Measurements from ENCODE around the gene NPY2R. TPM values are rescaled to one million over a fixed set of nuclear protein-coding genes. Genes with fewer than 3 reads are reported as not detected.

The NPY2R gene
- total RNA-seq, 2 donors from 2014 or later: 0.12 TPM; not detected in 1

- Histone ChIP-seq H3K36me3 (no peaks in the 10 kb centered on the region), H3K9me3 (no peaks in the 10 kb centered on the region), H3K27me3 (peaks cover 0 to 15% of the 10 kb centered on the region in 2 donors), H3K27ac (no peak overlapping the region), H3K4me1 (peaks cover 0 to 9% of the 10 kb centered on the region in 2 donors), H3K4me3 (peak overlapping the region in 1 of 2 donors; percentile 17)
- no peak for TF ChIP-seq CTCF (IDR thresholded peaks at IDR 0.05)
- DNase-seq (ENCODE audit: low spot score): no peak
These were observed 740 bp upstream of the NPY2R start for GRCh38 chr4:155207534-155208257.

DNA sequence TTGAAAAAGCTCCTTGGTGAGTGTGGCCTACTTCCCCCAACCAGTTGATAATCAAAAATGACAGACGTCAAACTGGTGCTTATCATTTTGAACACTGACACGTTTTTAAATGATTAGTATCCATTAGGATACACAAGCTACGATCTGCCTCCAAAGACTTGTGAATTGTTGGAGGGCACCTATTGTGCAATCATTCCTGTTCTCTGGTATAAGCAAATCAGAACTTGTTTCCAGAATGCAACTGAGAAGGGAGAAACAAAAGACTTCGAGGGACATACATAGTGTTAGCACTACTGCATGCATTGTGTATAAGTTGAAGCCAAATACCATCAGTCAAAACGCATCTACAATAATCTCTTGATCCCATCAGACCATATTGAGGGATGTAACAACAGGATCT lies 11.6 kb downstream of the NPY2R start:
- Histone ChIP-seq H3K4me3 (no peak overlapping the region), H3K36me3 (no peaks in the 10 kb centered on the region), H3K27ac (no peak overlapping the region), H3K9me3 (no peaks in the 10 kb centered on the region), H3K27me3 (no peaks in the 10 kb centered on the region), H3K4me1 (no peaks in the 10 kb centered on the region)
- no peak for TF ChIP-seq CTCF (IDR thresholded peaks at IDR 0.05)
- no peak for DNase-seq (ENCODE audit: low spot score)

DNA sequence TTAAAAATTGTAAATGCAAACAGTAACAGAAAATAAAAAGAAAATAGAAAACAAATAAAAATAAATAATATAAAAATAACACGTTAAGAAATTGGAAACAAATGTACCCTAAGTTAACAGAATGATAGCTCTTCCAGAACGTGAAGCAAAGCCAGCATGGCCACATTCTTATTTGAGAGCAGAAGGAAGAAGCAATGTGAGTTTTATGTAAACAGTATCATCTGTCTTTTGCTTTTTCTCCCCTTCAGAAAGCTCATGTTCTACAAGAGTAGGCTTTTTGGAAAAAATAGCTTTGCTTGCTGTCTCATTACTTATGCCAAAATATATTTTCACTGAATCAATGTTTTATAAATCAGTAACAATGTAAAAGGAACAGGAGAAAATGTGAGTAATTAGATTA lies 18.7 kb downstream of the NPY2R start:
- Histone ChIP-seq H3K36me3 (no peaks in the 10 kb centered on the region), H3K4me3 (no peak overlapping the region), H3K9me3 (no peaks in the 10 kb centered on the region), H3K27me3 (no peaks in the 10 kb centered on the region), H3K4me1 (no peaks in the 10 kb centered on the region), H3K27ac (no peak overlapping the region)
- TF ChIP-seq CTCF (IDR thresholded peaks at IDR 0.05): no peak
- no peak for DNase-seq (ENCODE audit: low spot score)

GRCh38 chr4:155228713-155229112 lies 20.3 kb downstream of the NPY2R start:
- H3K4me1 ChIP-seq: no peaks in the 10 kb centered on the region
- no peak for TF ChIP-seq CTCF (IDR thresholded peaks at IDR 0.05)
- H3K9me3 ChIP-seq: no peaks in the 10 kb centered on the region
- H3K27me3 ChIP-seq: no peaks in the 10 kb centered on the region
- no peak overlapping the region for H3K27ac ChIP-seq
- no peak overlapping the region for H3K4me3 ChIP-seq
- DNase-seq (ENCODE audit: low spot score): no peak
- no peaks in the 10 kb centered on the region for H3K36me3 ChIP-seq

GRCh38 chr4:155232432-155232831 lies 24.0 kb downstream of the NPY2R start:
- TF ChIP-seq CTCF (IDR thresholded peaks at IDR 0.05): no peak
- Histone ChIP-seq H3K4me1 (no peaks in the 10 kb centered on the region), H3K36me3 (no peaks in the 10 kb centered on the region), H3K4me3 (no peak overlapping the region), H3K27ac (no peak overlapping the region), H3K27me3 (no peaks in the 10 kb centered on the region), H3K9me3 (no peaks in the 10 kb centered on the region)
- DNase-seq (ENCODE audit: low spot score): no peak

- H3K9me3 ChIP-seq: no peaks in the 10 kb centered on the region
- no peak for TF ChIP-seq CTCF (IDR thresholded peaks at IDR 0.05)
- H3K27me3 ChIP-seq: no peaks in the 10 kb centered on the region
- H3K4me3 ChIP-seq: no peak overlapping the region
- no peak overlapping the region for H3K27ac ChIP-seq
- H3K4me1 ChIP-seq: no peaks in the 10 kb centered on the region
- no peaks in the 10 kb centered on the region for H3K36me3 ChIP-seq
- no peak for DNase-seq (ENCODE audit: low spot score)
These were observed 25.8 kb downstream of the NPY2R start for GRCh38 chr4:155234206-155234605.
